HFFc6 (cell line): Measurements from ENCODE around the gene GABARAPL2. TPM values are rescaled to one million over a fixed set of nuclear protein-coding genes. Genes with fewer than 3 reads are reported as not detected.

Experiments
- DNase-seq: peaks from one replicate; pipeline ENCODE4 v3.0.0-alpha.2; 2018
- H3K27ac Mint-ChIP-seq: 2 replicates; pipeline ENCODE4 v1.8.0; 2020; ENCODE audit warnings: mild to moderate bottlenecking, mixed read lengths
- H3K27me3 Mint-ChIP-seq: 2 replicates; pipeline ENCODE4 v1.8.0; 2021; ENCODE audit warnings: mild to moderate bottlenecking, moderate library complexity, mixed read lengths; ENCODE audit not compliant: insufficient read depth
- H3K36me3 Mint-ChIP-seq: 2 replicates; pipeline ENCODE4 v1.8.0; 2021; ENCODE audit warnings: low read depth, mixed read lengths
- H3K4me1 Mint-ChIP-seq: 2 replicates; pipeline ENCODE4 v1.8.0; 2020; ENCODE audit warnings: low read depth, mixed read lengths
- H3K4me3 Mint-ChIP-seq: 2 replicates; pipeline ENCODE4 v1.8.0; 2020; ENCODE audit warnings: mild to moderate bottlenecking, moderate library complexity, mixed read lengths
- H3K9me3 Mint-ChIP-seq: 2 replicates; pipeline ENCODE4 v1.8.0; 2020; ENCODE audit warnings: mild to moderate bottlenecking, mixed read lengths
- CTCF ChIP-seq: fragments of 200-600 bp; sonication (generic); IDR thresholded peaks from 2 replicates; pipeline ENCODE4 v1.5.0; 2021; ENCODE audit warnings: antibody characterized with exemption, mild to moderate bottlenecking
- long read RNA-seq: library from polyadenylated mRNA; unstranded; transcript quantifications from one replicate; pipeline ENCODE4 v2.0.0, GENCODE V29; 2019
- total RNA-seq, 6 experiments: library from RNA; stranded (reverse); fragmentation: NEBNext Ultra II Directional; extraction: Animal tissue kit (Norgen Biotek cat#: 25700); gene quantifications; 2 replicates in 1 of 6; 3 replicates in 5 of 6; pipeline ENCODE4 v1.2.3, GENCODE V29; 2021

GABARAPL2 gene
- 100 to 1,000 TPM in 3 of 6 experiments, 10 to 100 TPM in 3; 82.0 to 114 (median 100) TPM for total RNA-seq
- long read RNA-seq, transcript GABARAPL2-201 (4 exons, 1,002 nt): major isoform, 183 of 189 reads
- long read RNA-seq, partial matches to known transcripts: 3 of 189 reads
- long read RNA-seq, other reads (novel, unspliced or antisense): 0 of 189 reads

GRCh38 chr16:75566040-75566757 is at the start of gene GABARAPL2:
TSS of gene GABARAPL2 (plus strand) at chr16:75566379. CDS start at chr16:75566487, 108 bp downstream.
- TF ChIP-seq CTCF: no peak
- Mint-ChIP-seq H3K4me3 (peak within 1 kb of the TSS; percentile 94), H3K27ac (peak within 1 kb of the TSS; percentile 77), H3K4me1 (peaks cover 24% of the 10 kb centered on the region), H3K27me3 (peaks cover 3% of the 10 kb centered on the region), H3K36me3 (peaks cover 15% of the 10 kb centered on the region; the same call in 1 of the 2 replicates), H3K9me3 (no peaks in the 10 kb centered on the region)
- DNase-seq: peak; percentile 48

GRCh38 chr16:75519175-75519574 is 47.0 kb upstream of the GABARAPL2 start:
- no peak overlapping the region for H3K27ac Mint-ChIP-seq
- no peak overlapping the region for H3K4me3 Mint-ChIP-seq
- no peaks in the 10 kb centered on the region for H3K9me3 Mint-ChIP-seq
- DNase-seq: no peak
- no peak for TF ChIP-seq CTCF
- no peaks in the 10 kb centered on the region for H3K36me3 Mint-ChIP-seq
- peaks cover 12% of the 10 kb centered on the region for H3K4me1 Mint-ChIP-seq
- H3K27me3 Mint-ChIP-seq: peaks cover 7% of the 10 kb centered on the region

GRCh38 chr16:75526032-75526790 is 40.0 kb upstream of the GABARAPL2 start:
- Mint-ChIP-seq H3K27me3 (peaks cover 20% of the 10 kb centered on the region), H3K27ac (no peak overlapping the region)

GRCh38 chr16:75527825-75528299 is 38.3 kb upstream of the GABARAPL2 start:
- H3K27me3 Mint-ChIP-seq: peaks cover 26% of the 10 kb centered on the region
- no peak overlapping the region for H3K4me3 Mint-ChIP-seq
- TF ChIP-seq CTCF: no peak
- no peaks in the 10 kb centered on the region for H3K36me3 Mint-ChIP-seq
- H3K4me1 Mint-ChIP-seq: no peaks in the 10 kb centered on the region
- DNase-seq: no peak
- H3K27ac Mint-ChIP-seq: no peak overlapping the region
- no peaks in the 10 kb centered on the region for H3K9me3 Mint-ChIP-seq

More at GRCh38 chr16:75526032-75526790, 40.0 kb upstream of the GABARAPL2 start:
- Mint-ChIP-seq H3K9me3 (no peaks in the 10 kb centered on the region), H3K4me1 (no peaks in the 10 kb centered on the region), H3K36me3 (no peaks in the 10 kb centered on the region), H3K4me3 (no peak overlapping the region)
- TF ChIP-seq CTCF: no peak
- no peak for DNase-seq

GRCh38 chr16:75529056-75529905 is 36.9 kb upstream of the GABARAPL2 start:
- DNase-seq: no peak
- Mint-ChIP-seq H3K27ac (no peak overlapping the region), H3K9me3 (no peaks in the 10 kb centered on the region), H3K27me3 (peaks cover 21% of the 10 kb centered on the region), H3K4me3 (no peak overlapping the region), H3K36me3 (no peaks in the 10 kb centered on the region), H3K4me1 (no peaks in the 10 kb centered on the region)
- no peak for TF ChIP-seq CTCF
